Posterior vena cava (tissue), 2 donors: ENCODE data around the gene RNF26. TPM values are rescaled to one million over a fixed set of nuclear protein-coding genes. Genes with fewer than 3 reads are reported as not detected.

Experiments used
- DNase-seq: peaks from one replicate; pipeline ENCODE4 v3.0.0-alpha.2; 2020; ENCODE audit warnings: low spot score
- intact Hi-C, 2 donors: fragments of 100-400 bp; cut with DNase I; formaldehyde crosslinking; loops; one replicate each; pipeline versions ENCODE4 v1.14.1 to v1.14.2; 2022 to 2023
- total RNA-seq, 2 donors: library from RNA; stranded (reverse); fragmentation: NEBNext Ultra II Directional; extraction: Animal tissue kit (Norgen Biotek cat#: 25700); gene quantifications; one replicate each; pipeline ENCODE4 v1.2.1, GENCODE V29; 2021
- donor health status: DM: yes; HTN: yes; CAD: no.
- donor health status: DM: yes; HTN: yes; CAD: no.

The RNF26 gene
- total RNA-seq, 2 donors from 2014 or later = 22.1 to 23.3 TPM

GRCh38 chr11:119314726-119315125 lies 19.6 kb upstream of the RNF26 start:
- intact Hi-C loops = no loop called here
- no peak for DNase-seq

GRCh38 chr11:119315131-119316015 lies 19.0 kb upstream of the RNF26 start:
- DNase-seq = no peak
- intact Hi-C loops = no loop called here

GRCh38 chr11:119316016-119316728 lies 18.2 kb upstream of the RNF26 start:
- intact Hi-C loops = no loop called here
- peak; percentile 84 for DNase-seq

GRCh38 chr11:119316729-119317591 lies 17.4 kb upstream of the RNF26 start, which contains the start of gene MCAM:
Gene MCAM (minus strand): TSS chr11:119317130. CDS start chr11:119317101, 29 bp downstream.
- DNase-seq = peak; percentile 79
- intact Hi-C loops = no loop called here

- peak; percentile 38 for DNase-seq
- intact Hi-C loops = no loop called here
These were observed 16.6 kb upstream of the RNF26 start for GRCh38 chr11:119317592-119318239.

GRCh38 chr11:119318240-119319135 lies 15.8 kb upstream of the RNF26 start:
- peak; percentile 71 for DNase-seq

GRCh38 chr11:119319136-119319699 lies 15.1 kb upstream of the RNF26 start:
- DNase-seq = no peak
- intact Hi-C loops = no loop called here

More at GRCh38 chr11:119318240-119319135, 15.8 kb upstream of the RNF26 start:
- intact Hi-C loops = no loop called here

- intact Hi-C loops = loop anchor here in 1 of 2 donors (5.0 kb wide), 1 partner anchor 112 kb away; the partner anchor contains the start of gene CBL
These were observed 14.6 kb upstream of the RNF26 start for GRCh38 chr11:119319700-119320239.

GRCh38 chr11:119320240-119320775 lies 14.0 kb upstream of the RNF26 start:
- intact Hi-C loops = loop anchor here in 1 of 2 donors (5.0 kb wide), 1 partner anchor 113 kb away; the partner anchor contains the start of gene CBL

More at GRCh38 chr11:119319700-119320239, 14.6 kb upstream of the RNF26 start:
- no peak for DNase-seq

GRCh38 chr11:119320776-119321524 lies 13.4 kb upstream of the RNF26 start:
- peak; percentile 90 for DNase-seq

More at GRCh38 chr11:119320240-119320775, 14.0 kb upstream of the RNF26 start:
- peak; percentile 79 for DNase-seq

GRCh38 chr11:119322360-119322739 lies 12.0 kb upstream of the RNF26 start:
- DNase-seq = no peak
- intact Hi-C loops = loop anchor here in 1 of 2 donors (5.0 kb wide), 1 partner anchor 115 kb away; the partner anchor contains the start of gene CBL

More at GRCh38 chr11:119320776-119321524, 13.4 kb upstream of the RNF26 start:
- intact Hi-C loops = loop anchor here in 1 of 2 donors (5.0 kb wide), 1 partner anchor 114 kb away; the partner anchor contains the start of gene CBL

- DNase-seq = no peak
- intact Hi-C loops = loop anchor here in 1 of 2 donors (5.0 kb wide), 1 partner anchor 116 kb away; the partner anchor contains the start of gene CBL
These were observed 11.3 kb upstream of the RNF26 start for GRCh38 chr11:119322921-119323531.

- intact Hi-C loops = loop anchor here in 1 of 2 donors (5.0 kb wide), 1 partner anchor 116 kb away; the partner anchor contains the start of gene CBL
These were observed 10.7 kb upstream of the RNF26 start for GRCh38 chr11:119323532-119324033.

GRCh38 chr11:119324189-119324588 lies 10.1 kb upstream of the RNF26 start:
- peak; percentile 9 for DNase-seq
- intact Hi-C loops = loop anchor here in 1 of 2 donors (5.0 kb wide), 1 partner anchor 117 kb away; the partner anchor contains the start of gene CBL

More at GRCh38 chr11:119323532-119324033, 10.7 kb upstream of the RNF26 start:
- peak; percentile 88 for DNase-seq

- intact Hi-C loops = no loop called here
- no peak for DNase-seq
These were observed 5.0 kb upstream of the RNF26 start for GRCh38 chr11:119329320-119329719.
